Astrocyte (in vitro differentiated cells and primary cell): ENCODE results near the gene DIRAS3. TPM values are rescaled to one million over a fixed set of nuclear protein-coding genes. Genes with fewer than 3 reads are reported as not detected.
A peak's percentile ranks its signal among the peaks of the same experiment; 100 is the strongest.

Experiments
- DNase-seq: peaks from one replicate; pipeline ENCODE4 v3.0.0-alpha.2; 2010; ENCODE audit warnings: low read depth
- FAIRE-seq: peaks from 2 replicates; lab custom pipeline; 2011; peaks lifted over from hg19 to GRCh38; lab: Jason Lieb, UNC
- H2AFZ ChIP-seq: 2 replicates; pipeline ENCODE4 v1.6.0; 2012; ENCODE audit warnings: low read depth, low read length, inconsistent platforms
- H3K27ac ChIP-seq: 2 replicates; pipeline ENCODE4 v1.5.1; 2011; ENCODE audit warnings: low read depth, low read length, inconsistent platforms
- H3K27me3 ChIP-seq: 2 replicates; pipeline ENCODE4 v1.6.0; 2011; ENCODE audit warnings: low read length, inconsistent platforms; ENCODE audit not compliant: insufficient read depth
- H3K36me3 ChIP-seq: 2 replicates; pipeline ENCODE4 v1.5.1; 2011; ENCODE audit warnings: low read length, inconsistent platforms; ENCODE audit not compliant: insufficient read depth
- H3K4me1 ChIP-seq: 2 replicates; pipeline ENCODE4 v1.5.1; 2011; ENCODE audit warnings: low read length, inconsistent platforms; ENCODE audit not compliant: insufficient read depth
- H3K4me2 ChIP-seq: 2 replicates; pipeline ENCODE4 v1.6.0; 2012; ENCODE audit warnings: low read length, inconsistent platforms
- H3K4me3 ChIP-seq: 2 replicates; pipeline ENCODE4 v1.5.1; 2011; ENCODE audit warnings: low read depth, mild to moderate bottlenecking, low read length, inconsistent platforms; ENCODE audit not compliant: insufficient read depth
- H3K79me2 ChIP-seq: 2 replicates; pipeline ENCODE4 v1.6.0; 2012; ENCODE audit warnings: mild to moderate bottlenecking, low read length, inconsistent platforms; ENCODE audit not compliant: insufficient read depth
- H3K9ac ChIP-seq: 2 replicates; pipeline ENCODE4 v1.6.0; 2012; ENCODE audit warnings: mild to moderate bottlenecking, low read length, inconsistent platforms
- H3K9me3 ChIP-seq: 2 replicates; pipeline ENCODE4 v1.5.1; 2012; ENCODE audit warnings: low read depth, mild to moderate bottlenecking, low read length, inconsistent platforms; ENCODE audit not compliant: insufficient read depth
- H4K20me1 ChIP-seq: 2 replicates; pipeline ENCODE4 v1.6.0; 2012; ENCODE audit warnings: low read length, inconsistent platforms; ENCODE audit not compliant: insufficient read depth
- H3K27ac Mint-ChIP-seq: one replicate; pipeline ENCODE4 v1.8.0; 2021; ENCODE audit warnings: mild to moderate bottlenecking, mixed read lengths; ENCODE audit not compliant: unreplicated experiment
- H3K27me3 Mint-ChIP-seq: one replicate; pipeline ENCODE4 v1.8.0; 2021; ENCODE audit warnings: low read depth, mixed read lengths; ENCODE audit not compliant: unreplicated experiment
- H3K36me3 Mint-ChIP-seq: one replicate; pipeline ENCODE4 v1.8.0; 2021; ENCODE audit warnings: low read depth, mixed read lengths; ENCODE audit not compliant: unreplicated experiment
- H3K4me1 Mint-ChIP-seq: one replicate; pipeline ENCODE4 v1.8.0; 2021; ENCODE audit warnings: low read depth, mixed read lengths; ENCODE audit not compliant: unreplicated experiment
- H3K4me3 Mint-ChIP-seq: one replicate; pipeline ENCODE4 v1.8.0; 2021; ENCODE audit warnings: mild to moderate bottlenecking, moderate library complexity, mixed read lengths; ENCODE audit not compliant: unreplicated experiment
- H3K9me3 Mint-ChIP-seq: one replicate; pipeline ENCODE4 v1.8.0; 2021; ENCODE audit warnings: mild to moderate bottlenecking, mixed read lengths; ENCODE audit not compliant: unreplicated experiment
- EZH2 ChIP-seq: IDR thresholded peaks from 2 replicates; pipeline ENCODE4 v1.6.1; 2012; ENCODE audit warnings: mild to moderate bottlenecking, low read length, inconsistent platforms; ENCODE audit not compliant: insufficient read depth
- total RNA-seq: library from RNA; stranded (reverse); gene quantifications from 2 replicates; pipeline ENCODE4 v1.2.1, GENCODE V29; 2021
- TF ChIP-seq, protein P1 (sequence below): IDR thresholded peaks from 2 replicates; pipeline ENCODE4 v1.5.1; 2011; ENCODE audit warnings: low read depth, mild to moderate bottlenecking, inconsistent platforms, low read length, moderate library complexity; ENCODE audit not compliant: insufficient read depth

DIRAS3 gene
- total RNA-seq, 1 donor from 2014 or later: 0.52 TPM

DNA sequence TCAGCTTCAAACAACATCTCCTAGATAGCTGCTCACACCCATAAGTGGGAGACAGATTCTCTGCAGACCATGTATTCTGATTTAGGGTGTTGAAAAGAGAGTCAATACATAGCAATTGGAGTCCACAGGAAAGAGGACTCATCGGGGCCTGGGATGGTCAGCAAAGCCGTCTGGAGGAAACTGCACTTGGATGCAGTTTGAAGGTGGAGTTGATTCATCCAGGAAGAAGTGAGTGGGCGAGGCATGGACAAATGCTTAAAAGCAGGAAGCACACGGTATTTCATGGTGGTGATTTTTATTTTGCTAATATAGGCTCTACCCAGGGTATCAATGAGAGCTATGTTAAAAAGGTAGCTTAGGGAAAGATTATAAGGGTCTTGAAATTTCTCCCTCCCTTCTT, 36.8 kb upstream of the DIRAS3 start:
- TF ChIP-seq, protein P1, sequence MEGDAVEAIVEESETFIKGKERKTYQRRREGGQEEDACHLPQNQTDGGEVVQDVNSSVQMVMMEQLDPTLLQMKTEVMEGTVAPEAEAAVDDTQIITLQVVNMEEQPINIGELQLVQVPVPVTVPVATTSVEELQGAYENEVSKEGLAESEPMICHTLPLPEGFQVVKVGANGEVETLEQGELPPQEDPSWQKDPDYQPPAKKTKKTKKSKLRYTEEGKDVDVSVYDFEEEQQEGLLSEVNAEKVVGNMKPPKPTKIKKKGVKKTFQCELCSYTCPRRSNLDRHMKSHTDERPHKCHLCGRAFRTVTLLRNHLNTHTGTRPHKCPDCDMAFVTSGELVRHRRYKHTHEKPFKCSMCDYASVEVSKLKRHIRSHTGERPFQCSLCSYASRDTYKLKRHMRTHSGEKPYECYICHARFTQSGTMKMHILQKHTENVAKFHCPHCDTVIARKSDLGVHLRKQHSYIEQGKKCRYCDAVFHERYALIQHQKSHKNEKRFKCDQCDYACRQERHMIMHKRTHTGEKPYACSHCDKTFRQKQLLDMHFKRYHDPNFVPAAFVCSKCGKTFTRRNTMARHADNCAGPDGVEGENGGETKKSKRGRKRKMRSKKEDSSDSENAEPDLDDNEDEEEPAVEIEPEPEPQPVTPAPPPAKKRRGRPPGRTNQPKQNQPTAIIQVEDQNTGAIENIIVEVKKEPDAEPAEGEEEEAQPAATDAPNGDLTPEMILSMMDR: no peak
- no peak for TF ChIP-seq EZH2

DNA sequence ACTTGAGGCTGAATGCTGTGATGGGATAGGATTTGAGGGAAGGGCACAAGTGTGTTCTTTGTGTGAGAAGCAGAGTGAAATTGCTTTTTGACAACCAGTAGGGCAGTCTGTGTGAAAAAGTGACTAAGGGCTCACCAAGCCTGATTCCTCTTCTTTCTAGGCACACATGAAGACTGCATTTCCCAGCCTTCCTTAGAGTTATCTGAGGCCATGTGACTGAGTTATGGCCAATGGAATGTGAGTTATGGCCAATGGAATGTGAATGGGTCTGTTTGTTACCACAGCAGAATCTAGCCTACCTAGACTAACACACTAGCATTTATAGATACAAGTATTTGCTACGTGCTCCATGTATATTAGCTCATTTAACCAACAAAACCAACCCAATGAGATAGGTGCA, 35.3 kb upstream of the DIRAS3 start:
- Histone ChIP-seq H3K4me1 (no peaks in the 10 kb centered on the region), H3K4me2 (no peak overlapping the region), H3K36me3 (no peaks in the 10 kb centered on the region), H3K79me2 (no peaks in the 10 kb centered on the region), H3K27ac (no peak overlapping the region), H3K27me3 (no peaks in the 10 kb centered on the region), H3K9ac (no peak overlapping the region), H4K20me1 (no peaks in the 10 kb centered on the region), H3K4me3 (no peak overlapping the region), H2AFZ (no peak overlapping the region), H3K9me3 (no peaks in the 10 kb centered on the region)
- TF ChIP-seq EZH2: no peak
- TF ChIP-seq, protein P1: no peak
- peaks cover 5% of the 10 kb centered on the region for H3K4me1 Mint-ChIP-seq
- no peaks in the 10 kb centered on the region for H3K27me3 Mint-ChIP-seq
- H3K4me3 Mint-ChIP-seq: no peak overlapping the region
- H3K27ac Mint-ChIP-seq: no peak overlapping the region
- H3K36me3 Mint-ChIP-seq: no peaks in the 10 kb centered on the region
- peaks cover 7% of the 10 kb centered on the region for H3K9me3 Mint-ChIP-seq
- DNase-seq (no peak), FAIRE-seq (no peak)

More for the DNA sequence above, 36.8 kb upstream of the DIRAS3 start:
- no peaks in the 10 kb centered on the region for H3K79me2 ChIP-seq
- no peaks in the 10 kb centered on the region for H3K4me1 ChIP-seq
- no peaks in the 10 kb centered on the region for H3K27me3 Mint-ChIP-seq
- H3K27me3 ChIP-seq: no peaks in the 10 kb centered on the region
- H3K4me3 Mint-ChIP-seq: no peak overlapping the region
- H3K9me3 ChIP-seq: no peaks in the 10 kb centered on the region
- no peak overlapping the region for H3K27ac Mint-ChIP-seq
- peak; percentile 49 for DNase-seq
- FAIRE-seq: no peak
- H3K36me3 ChIP-seq: no peaks in the 10 kb centered on the region
- peaks cover 13% of the 10 kb centered on the region for H3K9me3 Mint-ChIP-seq
- H3K4me1 Mint-ChIP-seq: no peaks in the 10 kb centered on the region
- H2AFZ ChIP-seq: no peak overlapping the region
- H3K9ac ChIP-seq: no peak overlapping the region
- no peak overlapping the region for H3K27ac ChIP-seq
- no peaks in the 10 kb centered on the region for H3K36me3 Mint-ChIP-seq
- H4K20me1 ChIP-seq: no peaks in the 10 kb centered on the region
- H3K4me3 ChIP-seq: no peak overlapping the region
- H3K4me2 ChIP-seq: no peak overlapping the region

DNA sequence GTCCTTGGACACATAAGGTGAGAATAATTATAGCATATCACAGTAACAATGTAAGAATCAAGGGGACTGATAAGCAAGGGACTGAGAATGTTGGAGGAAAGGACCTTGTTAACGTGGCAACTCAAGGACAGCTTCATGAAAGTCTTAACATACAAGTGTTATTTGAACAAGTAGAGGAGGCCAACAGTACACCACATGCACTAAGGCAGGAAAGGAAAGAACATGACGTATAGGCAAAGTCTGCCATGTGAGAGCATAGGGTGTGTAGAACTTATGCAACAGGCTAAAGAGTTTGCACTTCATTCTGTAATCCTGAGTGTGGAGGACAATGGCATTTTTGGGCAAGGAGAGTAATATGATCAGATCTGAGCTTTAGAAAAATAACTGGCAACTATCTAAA, 33.3 kb upstream of the DIRAS3 start:
- no peak overlapping the region for H3K4me3 Mint-ChIP-seq
- H3K9me3 ChIP-seq: no peaks in the 10 kb centered on the region
- H3K36me3 Mint-ChIP-seq: peaks cover 3% of the 10 kb centered on the region
- H4K20me1 ChIP-seq: no peaks in the 10 kb centered on the region
- no peak overlapping the region for H3K27ac Mint-ChIP-seq
- TF ChIP-seq EZH2: no peak
- TF ChIP-seq, protein P1: no peak
- FAIRE-seq (no peak), DNase-seq (no peak)
- no peak overlapping the region for H3K9ac ChIP-seq
- no peaks in the 10 kb centered on the region for H3K27me3 ChIP-seq
- H3K4me2 ChIP-seq: no peak overlapping the region
- H3K9me3 Mint-ChIP-seq: peaks cover 4% of the 10 kb centered on the region
- no peak overlapping the region for H3K4me3 ChIP-seq
- no peaks in the 10 kb centered on the region for H3K36me3 ChIP-seq
- no peak overlapping the region for H2AFZ ChIP-seq
- no peaks in the 10 kb centered on the region for H3K4me1 ChIP-seq
- no peak overlapping the region for H3K27ac ChIP-seq
- peaks cover 5% of the 10 kb centered on the region for H3K4me1 Mint-ChIP-seq
- H3K27me3 Mint-ChIP-seq: no peaks in the 10 kb centered on the region
- no peaks in the 10 kb centered on the region for H3K79me2 ChIP-seq
